NB4 (cell line): ENCODE results near the gene TPM3.

Source experiments
- CTCF ChIP-seq: IDR thresholded peaks from one replicate; pipeline ENCODE4 v1.5.1; 2012; ENCODE audit warnings: low read depth, low read length
- POLR2A ChIP-seq: IDR thresholded peaks from 2 replicates; pipeline ENCODE4 v1.6.1; 2011; ENCODE audit warnings: mild to moderate bottlenecking; ENCODE audit not compliant: insufficient read length; ENCODE audit errors: extremely low read depth

- TF ChIP-seq CTCF (no peak), POLR2A (no peak)
These were observed 46.1 kb upstream of the TPM3 start for GRCh38 chr1:154237880-154238506.
